Right ventricle myocardium inferior (tissue), 1 donor: ENCODE measurements around the gene AICDA. TPM values are rescaled to one million over a fixed set of nuclear protein-coding genes. Genes with fewer than 3 reads are reported as not detected.
"Not testable (repeated sequence)": the region's sequence is repeated elsewhere in the genome, so short reads cannot be mapped to it uniquely, and the experiment has no call there.

ENCODE experiments used
- ATAC-seq: fragments of 200-7000 bp; cut with Tn5 transposase; one replicate; pipeline ENCODE4 v1.9.1; 2020; ENCODE audit warnings: mild to moderate bottlenecking, moderate library complexity
- DNase-seq: peaks from one replicate; pipeline ENCODE4 v3.0.0; 2021; ENCODE audit errors: missing footprints
- intact Hi-C: fragments of 100-400 bp; cut with DNase I; formaldehyde crosslinking; loops from one replicate; pipeline ENCODE4 v1.11.0; 2022
- long read RNA-seq: library from polyadenylated mRNA; unstranded; transcript quantifications from one replicate; pipeline ENCODE4 v2.0.0, GENCODE V29; 2021
- total RNA-seq: library from RNA; stranded (reverse); fragmentation: NEBNext Ultra II Directional; extraction: Animal tissue kit (Norgen Biotek cat#: 25700); gene quantifications from one replicate; pipeline ENCODE4 v1.2.1, GENCODE V29; 2021
- donor health status: DM: no; HTN: yes; CAD: no; lungs with severe emphysema.

The AICDA gene
- total RNA-seq: 0.08 TPM
- long read RNA-seq: 0 reads

GRCh38 chr12:8612629-8613028 is at the start of gene AICDA:
TSS of gene AICDA (minus strand) at chr12:8612859. CDS start at chr12:8612767, 92 bp downstream.
- intact Hi-C loops: no loop called here
- ATAC-seq (no peak), DNase-seq (no peak)

- intact Hi-C loops: no loop called here
- no peak for ATAC-seq
These were observed 49.1 kb upstream of the AICDA start for GRCh38 chr12:8661751-8662150.

GRCh38 chr12:8661016-8661415 is 48.4 kb upstream of the AICDA start:
- no peak for DNase-seq

More at GRCh38 chr12:8661751-8662150, 49.1 kb upstream of the AICDA start:
- DNase-seq: no peak

GRCh38 chr12:8658346-8658745 is 45.7 kb upstream of the AICDA start:
- intact Hi-C loops: no loop called here
- no peak for DNase-seq
- ATAC-seq: no peak

More at GRCh38 chr12:8661016-8661415, 48.4 kb upstream of the AICDA start:
- intact Hi-C loops: no loop called here
- ATAC-seq: no peak

- no peak for ATAC-seq
- intact Hi-C loops: no loop called here
- DNase-seq: no peak
These were observed 42.8 kb upstream of the AICDA start for GRCh38 chr12:8655421-8655820.

GRCh38 chr12:8648576-8649205 is 36.0 kb upstream of the AICDA start:
- ATAC-seq (no peak), DNase-seq (no peak)
- intact Hi-C loops: no loop called here

GRCh38 chr12:8647968-8648367 is 35.3 kb upstream of the AICDA start:
- intact Hi-C loops: no loop called here
- ATAC-seq: no peak
- DNase-seq: no peak

GRCh38 chr12:8644345-8645248 is 31.9 kb upstream of the AICDA start:
- intact Hi-C loops: no loop called here
- no peak for ATAC-seq

GRCh38 chr12:8642775-8643174 is 30.1 kb upstream of the AICDA start:
- ATAC-seq: no peak
- no peak for DNase-seq
- intact Hi-C loops: no loop called here

More at GRCh38 chr12:8644345-8645248, 31.9 kb upstream of the AICDA start:
- DNase-seq: no peak

GRCh38 chr12:8639936-8640335 is 27.3 kb upstream of the AICDA start:
- no peak for ATAC-seq
- intact Hi-C loops: no loop called here
- no peak for DNase-seq

- intact Hi-C loops: no loop called here
- DNase-seq: no peak
- ATAC-seq: no peak
These were observed 26.3 kb upstream of the AICDA start for GRCh38 chr12:8638951-8639350.

- DNase-seq (no peak), ATAC-seq (no peak)
- intact Hi-C loops: no loop called here
These were observed 25.0 kb upstream of the AICDA start for GRCh38 chr12:8637666-8638065.

- no peak for ATAC-seq
- intact Hi-C loops: no loop called here
- no peak for DNase-seq
These were observed 24.6 kb upstream of the AICDA start for GRCh38 chr12:8637244-8637643.

GRCh38 chr12:8636581-8636980 is 23.9 kb upstream of the AICDA start:
- intact Hi-C loops: no loop called here
- DNase-seq (no peak), ATAC-seq (no peak)

- intact Hi-C loops, ATAC-seq, DNase-seq: not testable (repeated sequence)
These were observed 23.3 kb upstream of the AICDA start for GRCh38 chr12:8636007-8636346.

- DNase-seq, intact Hi-C loops, ATAC-seq: not testable (repeated sequence)
These were observed 22.8 kb upstream of the AICDA start for GRCh38 chr12:8635342-8636006.

- ATAC-seq: no peak
- DNase-seq: no peak
- intact Hi-C loops: no loop called here
These were observed 17.5 kb upstream of the AICDA start for GRCh38 chr12:8630131-8630530.

GRCh38 chr12:8629486-8630033 is 16.9 kb upstream of the AICDA start:
- DNase-seq: no peak
- intact Hi-C loops: no loop called here

GRCh38 chr12:8628731-8629130 is 16.1 kb upstream of the AICDA start:
- no peak for DNase-seq
- ATAC-seq: no peak
- intact Hi-C loops: no loop called here

More at GRCh38 chr12:8629486-8630033, 16.9 kb upstream of the AICDA start:
- ATAC-seq: no peak
